NCI-H1436 treated with DMSO at 0.1 percent for 48 hours (cell line): ENCODE measurements around the gene HYI.
"Not testable (repeated sequence)": the region's sequence is repeated elsewhere in the genome, so short reads cannot be mapped to it uniquely, and the experiment has no call there.

Source experiments
- DNase-seq: peaks from one replicate; lab custom pipeline; 2025; lab: John Stamatoyannopoulos, UW

HYI gene

DNA sequence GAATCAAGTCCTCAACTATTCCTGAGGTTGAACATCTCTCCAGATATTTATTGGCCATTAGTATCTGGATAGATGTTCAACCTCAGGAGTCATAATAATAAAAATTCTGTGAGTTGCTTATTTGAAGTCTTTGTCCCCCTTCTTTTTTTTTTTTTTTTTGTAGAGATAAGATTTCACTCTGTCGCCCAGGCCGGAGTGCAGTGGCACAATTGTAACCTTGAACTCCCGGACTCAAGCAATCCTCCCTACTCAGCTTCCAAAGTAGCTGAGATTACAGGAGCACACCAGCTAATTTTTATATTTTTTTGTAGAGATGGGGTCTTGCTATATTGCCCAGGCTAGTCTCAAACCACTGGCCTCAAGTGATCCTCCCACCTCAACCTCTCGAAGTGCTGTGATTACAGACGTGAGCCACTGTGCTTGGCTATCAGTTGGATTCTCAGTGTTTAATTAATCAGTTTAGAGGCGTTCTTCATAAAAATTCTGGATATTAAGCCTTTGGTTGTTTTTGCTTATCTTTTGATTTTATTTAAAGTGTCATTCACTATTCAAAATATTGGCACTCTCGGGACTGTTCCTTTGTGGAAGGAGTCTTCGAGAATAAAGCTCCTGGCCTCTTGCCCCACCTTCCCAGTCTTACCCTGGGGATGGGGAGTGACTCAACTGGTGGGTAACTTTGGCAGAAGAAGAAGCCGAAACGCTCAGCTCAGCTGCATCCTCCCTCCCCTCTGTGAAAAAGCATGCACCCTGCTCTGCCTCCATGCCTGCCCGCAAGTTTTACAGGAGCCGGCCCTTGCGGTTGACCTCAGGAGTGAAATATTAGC is 11.2 kb upstream of the HYI start:
- no peak for DNase-seq

DNA sequence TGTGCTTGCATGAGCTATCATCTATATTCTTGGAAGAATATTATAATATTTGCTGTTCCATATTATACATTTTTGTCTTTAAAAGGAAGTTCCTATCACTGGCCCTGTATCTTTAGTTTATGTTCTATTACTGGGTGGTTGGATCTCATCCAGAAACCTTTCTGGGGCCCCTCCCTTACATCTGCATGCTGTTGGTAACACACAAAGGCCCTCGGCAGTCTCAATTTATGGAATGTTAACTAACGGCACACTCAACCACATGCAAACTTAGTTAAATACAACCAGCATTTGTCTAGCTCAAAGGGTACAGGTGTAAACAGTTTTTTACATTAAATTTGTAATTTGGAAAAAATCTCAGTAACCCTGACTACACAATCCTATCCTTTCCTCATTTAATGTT is 9.7 kb upstream of the HYI start:
- no peak for DNase-seq

DNA sequence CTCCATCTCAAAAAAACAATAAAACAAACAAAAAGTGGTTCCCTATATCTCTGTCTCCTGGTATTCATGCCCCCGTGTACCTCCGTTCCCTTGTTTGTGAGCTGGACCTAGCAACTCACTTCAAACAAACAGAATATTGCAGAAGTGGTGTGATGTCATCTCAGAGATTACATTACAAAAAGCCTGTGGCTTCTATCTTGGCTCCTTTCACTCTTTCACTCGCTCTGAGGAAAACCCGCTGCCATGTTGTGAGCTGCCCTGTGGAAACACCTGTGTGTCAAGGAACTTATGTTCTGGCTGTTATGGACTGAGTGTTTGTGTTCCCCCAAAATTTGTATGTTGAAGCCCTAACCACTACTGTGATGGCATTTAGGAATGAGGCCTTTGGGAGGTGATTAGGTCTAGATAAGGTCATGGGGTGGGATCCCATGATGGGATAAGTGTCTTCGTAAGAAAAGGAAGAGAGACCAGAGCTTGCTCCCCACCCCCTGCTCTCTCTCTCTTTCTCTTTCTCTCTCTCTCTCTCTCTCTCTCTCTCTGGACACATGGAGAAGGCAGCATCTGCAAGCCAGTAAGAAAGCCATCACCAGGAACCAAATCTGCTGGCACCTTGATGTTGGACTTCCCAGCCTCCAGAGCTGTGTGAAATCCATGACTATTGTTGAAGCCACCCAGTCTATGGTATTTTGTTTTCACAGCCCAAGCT is 7.4 kb upstream of the HYI start:
- no peak for DNase-seq

DNA sequence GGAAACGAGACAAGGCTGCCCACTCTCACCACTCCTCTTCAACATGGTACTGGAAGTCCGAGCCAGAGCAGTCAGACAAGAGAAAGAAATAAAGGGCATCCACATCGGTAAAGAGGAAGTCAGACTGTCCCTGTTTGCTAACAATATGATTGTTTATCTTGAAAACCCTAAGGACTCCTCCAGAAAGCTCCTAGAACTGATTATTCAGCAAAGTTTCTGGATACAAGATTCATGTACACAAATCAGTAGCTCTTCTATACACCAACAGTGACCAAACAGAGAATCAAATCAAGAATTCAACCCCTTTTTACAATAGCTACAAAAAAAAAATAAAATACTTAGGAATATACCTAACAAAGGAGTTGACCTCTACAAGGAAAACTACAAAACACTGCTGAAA is 4.6 kb upstream of the HYI start:
- DNase-seq = not testable (repeated sequence)

DNA sequence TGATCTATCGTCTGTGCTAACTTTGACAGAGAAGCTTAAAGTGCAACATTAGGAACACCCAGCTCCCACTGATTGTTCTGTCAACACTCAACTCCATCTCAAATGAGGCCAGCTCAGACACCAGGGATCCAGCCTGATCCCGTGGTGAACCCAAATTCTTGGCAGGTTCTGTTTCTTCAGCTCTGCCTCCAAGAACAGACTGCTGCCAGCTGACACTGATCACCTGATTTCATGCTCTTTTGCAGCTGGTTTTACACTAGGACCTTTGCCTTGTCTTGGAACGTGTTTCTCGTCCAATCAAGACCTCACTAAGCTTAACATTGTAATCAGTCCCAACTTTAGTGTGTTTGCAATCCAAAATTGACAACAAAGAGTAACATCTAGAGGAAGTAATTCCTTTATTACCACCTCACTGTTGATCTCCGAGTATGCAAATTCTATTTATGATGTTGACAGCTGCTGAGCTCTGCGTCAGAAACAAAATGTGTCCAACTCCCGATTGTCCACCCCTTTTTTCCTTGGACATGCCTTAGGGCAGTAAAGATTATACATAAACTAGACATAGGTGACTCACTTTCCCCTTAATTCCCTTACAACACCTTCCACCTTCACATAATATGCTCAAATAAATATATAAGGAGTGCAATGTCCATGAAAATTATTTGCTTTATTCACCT is 1.6 kb upstream of the HYI start:
- no peak for DNase-seq

DNA sequence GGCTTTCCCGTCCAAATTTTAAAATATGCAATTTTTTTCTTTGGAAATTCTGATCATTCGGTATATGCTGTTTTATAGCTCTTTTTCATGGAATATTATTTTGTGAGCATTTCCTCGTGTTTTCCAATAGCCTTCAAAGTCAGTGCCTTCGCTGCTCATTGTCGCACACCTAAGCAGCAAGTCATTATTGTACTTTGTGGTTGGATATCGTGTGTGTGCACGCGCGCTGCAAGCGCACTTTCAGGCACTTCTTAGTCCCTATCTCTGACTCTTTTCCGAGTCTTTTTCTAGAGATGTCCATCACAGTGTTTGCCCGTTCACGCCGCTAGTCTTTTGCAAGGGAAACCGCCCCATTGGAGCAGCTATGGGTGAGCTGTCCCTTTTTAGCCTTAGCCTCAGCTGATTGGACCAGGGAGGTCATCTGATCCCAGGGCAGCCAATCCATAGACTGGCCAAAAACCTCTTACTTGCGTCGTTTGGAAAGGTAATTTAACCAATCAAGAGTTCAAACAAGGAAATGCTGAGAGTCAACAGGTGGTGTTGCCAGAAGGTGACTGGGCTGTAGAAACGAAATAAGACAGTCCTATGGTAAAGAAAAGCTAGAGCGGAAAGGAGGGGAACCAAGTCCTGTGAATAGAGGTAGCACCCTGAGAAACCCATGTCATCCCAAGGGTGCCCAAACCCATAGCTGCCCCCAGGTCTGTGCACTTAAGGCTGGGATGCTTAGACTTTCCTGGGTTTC is 710 bp upstream of the HYI start:
- DNase-seq = peak; percentile 96

DNA sequence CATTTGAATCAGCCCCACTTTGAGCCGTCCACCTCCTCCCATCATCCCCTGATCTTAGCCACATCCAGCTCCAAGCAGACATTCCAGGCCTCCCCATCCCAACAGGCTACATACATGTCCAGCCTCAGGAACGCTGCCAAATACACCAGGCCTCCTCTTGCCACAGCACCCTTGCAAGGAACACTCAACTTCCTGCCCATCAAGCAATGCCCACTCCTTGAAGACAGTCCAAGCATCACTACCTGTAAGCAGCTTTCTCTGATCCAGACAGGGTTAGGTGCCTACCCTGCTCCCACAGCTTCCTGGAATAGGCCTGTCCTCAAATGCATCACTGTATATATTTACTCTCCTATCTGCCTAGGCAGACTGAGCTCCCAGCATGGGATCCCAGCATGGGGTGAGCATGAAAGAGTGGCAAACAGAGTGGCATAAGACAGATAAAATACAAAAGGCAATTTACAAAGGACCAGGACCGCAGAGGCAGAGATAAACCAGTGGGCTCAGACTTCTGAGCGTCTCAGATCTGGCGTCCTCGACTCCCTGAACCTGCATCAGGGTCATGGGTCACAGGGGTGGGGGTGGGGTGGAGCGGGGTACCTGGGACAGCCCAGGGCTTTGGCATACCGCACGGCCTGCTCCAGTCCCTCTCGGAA is 816 bp downstream of the HYI start:
- DNase-seq = no peak

DNA sequence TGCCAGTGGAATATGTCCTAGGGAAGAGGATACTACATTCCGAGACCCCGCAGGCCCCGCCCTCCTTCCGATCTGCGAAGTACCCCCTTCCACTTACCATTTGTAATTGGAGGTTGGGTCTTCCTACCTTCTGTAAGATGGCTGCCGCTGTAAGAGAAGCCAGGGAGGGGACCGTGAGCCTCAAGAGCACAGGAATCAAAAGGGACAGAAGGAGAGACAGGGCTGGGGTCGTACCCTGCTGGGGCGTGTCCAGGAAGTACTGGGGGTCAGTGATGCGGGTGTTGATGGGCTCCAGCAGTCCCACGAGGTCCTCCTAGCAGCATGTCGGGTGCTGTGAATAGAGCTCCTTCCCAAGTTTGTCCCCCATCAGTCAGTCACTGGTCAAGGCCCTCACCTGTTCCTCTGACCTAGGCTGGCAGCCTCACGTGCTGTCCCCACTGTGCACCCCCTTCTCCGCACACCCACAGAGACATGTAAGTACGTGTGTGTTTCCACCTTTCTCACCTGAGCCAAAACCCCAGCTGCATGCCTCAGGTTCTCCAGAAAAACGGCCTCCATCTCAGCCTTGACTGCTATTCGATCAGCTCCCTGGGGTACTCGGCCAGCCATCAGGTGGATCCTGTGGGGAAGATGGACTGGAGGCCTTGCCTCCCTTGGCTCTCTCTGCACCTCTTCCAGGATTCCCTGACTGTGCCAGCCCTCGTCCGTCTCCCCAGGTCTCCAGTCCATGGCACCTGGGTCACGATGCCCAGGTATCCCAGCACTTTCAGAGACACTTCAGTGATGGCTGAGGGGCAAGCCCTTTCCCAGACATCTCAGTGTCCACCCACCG is 1.8 kb downstream of the HYI start:
- DNase-seq = no peak

DNA sequence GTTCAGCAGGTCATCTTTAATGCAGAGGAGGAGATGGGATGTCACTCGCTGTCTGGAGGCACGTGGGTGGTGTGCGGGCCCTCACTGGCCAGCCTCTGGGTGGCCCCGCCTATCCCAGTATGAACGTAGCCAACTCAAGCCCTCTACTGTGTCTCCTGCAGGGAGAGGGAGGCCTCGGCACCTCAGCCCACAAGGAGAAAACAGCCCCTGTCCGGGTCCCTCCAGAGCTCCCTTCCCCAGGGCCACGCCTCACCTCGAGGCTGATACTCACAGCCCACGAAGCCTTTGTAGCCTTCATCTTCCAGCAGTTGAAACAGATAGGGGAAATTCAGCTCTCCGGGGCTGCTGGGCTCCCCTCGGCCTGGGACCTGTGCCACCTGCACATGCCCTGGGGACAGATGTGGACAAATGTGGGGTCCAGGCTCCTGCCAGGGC is 2.6 kb downstream of the HYI start:
- DNase-seq = no peak

DNA sequence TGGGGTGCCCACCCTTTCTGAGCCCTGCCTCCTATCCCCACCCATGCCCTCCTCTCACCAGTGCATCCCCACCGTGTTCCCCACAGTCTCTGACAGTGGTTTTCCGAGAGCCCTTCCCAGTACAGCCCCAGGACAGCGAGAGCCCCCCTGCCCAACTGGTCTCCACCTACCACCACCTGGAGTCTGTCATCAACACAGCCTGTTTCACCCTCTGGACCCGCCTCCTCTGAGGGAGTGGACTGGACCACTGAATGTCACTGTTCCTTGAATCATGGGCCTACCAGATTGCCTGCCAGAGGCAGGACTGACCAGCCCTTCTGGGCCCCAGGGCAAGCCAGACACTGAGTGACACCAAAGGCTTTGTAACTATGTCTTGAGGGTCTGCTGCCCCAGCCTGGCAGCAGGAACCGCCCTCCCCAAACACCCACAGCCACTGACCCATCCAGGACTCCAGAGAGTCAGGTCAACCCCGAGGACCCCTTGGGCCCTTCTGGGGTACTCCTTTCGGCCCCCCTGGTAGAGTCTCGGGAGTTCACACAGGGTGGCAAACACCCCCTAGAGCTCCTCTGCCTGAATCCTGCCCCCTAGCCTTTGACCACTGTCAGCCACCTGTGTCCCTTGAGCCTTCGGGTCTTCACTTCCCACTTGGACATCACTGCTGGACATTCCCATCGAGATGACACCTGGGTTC is 3.3 kb downstream of the HYI start:
- no peak for DNase-seq

DNA sequence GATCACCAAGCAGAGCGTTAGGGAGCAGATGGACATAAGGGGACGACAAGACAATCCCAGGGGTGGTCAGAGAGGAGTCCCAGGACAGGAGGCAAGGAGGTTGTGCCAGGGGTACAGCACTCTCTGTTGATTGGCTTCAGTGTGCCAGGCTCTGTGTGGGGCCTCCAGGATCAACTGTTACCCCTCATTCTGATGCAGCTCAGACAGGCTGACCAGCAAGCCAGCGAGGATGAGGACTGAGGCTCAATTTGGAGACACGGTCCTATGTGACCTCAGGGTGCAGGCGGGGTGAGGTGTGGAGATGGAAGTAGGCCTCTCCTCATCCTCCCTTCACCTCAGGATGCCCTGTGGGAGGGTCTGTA is 4.0 kb downstream of the HYI start:
- no peak for DNase-seq

DNA sequence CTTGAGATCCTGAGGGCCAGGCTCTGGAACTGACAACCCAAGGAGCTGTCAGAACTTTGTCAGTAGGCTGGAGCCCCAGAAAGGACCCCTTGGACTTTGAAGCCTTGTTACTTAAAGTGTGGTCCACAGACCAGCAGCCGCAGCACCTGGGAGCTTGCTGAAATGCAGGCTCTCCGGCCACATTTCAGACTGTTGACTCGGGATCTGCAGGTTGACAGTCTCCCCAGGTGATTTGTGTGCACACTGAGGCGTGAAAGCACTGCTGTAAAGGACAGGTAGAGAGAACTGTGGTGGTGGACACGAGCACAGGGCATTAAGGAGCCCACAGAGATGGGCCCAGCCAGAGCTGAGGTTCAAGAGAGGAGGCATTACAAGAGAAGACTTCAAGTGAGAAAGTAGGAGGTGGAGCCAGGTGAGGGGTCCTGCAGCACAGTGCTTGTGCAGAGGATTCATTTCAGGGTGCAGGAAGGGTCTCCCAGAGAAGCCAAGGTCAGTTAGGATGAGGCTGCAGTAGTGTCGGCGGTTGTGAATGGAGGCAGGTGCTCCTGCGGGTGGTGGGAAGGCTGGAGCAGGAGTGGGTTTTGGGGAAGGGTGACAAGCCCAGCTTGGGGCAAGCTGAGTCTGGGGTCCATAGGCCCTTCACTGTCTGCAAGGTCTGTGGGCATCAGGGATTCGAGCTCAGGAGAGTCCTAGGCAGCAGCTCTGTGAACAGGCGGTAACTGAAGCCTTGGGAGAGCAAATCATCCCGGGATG is 4.6 kb downstream of the HYI start:
- DNase-seq = no peak

DNA sequence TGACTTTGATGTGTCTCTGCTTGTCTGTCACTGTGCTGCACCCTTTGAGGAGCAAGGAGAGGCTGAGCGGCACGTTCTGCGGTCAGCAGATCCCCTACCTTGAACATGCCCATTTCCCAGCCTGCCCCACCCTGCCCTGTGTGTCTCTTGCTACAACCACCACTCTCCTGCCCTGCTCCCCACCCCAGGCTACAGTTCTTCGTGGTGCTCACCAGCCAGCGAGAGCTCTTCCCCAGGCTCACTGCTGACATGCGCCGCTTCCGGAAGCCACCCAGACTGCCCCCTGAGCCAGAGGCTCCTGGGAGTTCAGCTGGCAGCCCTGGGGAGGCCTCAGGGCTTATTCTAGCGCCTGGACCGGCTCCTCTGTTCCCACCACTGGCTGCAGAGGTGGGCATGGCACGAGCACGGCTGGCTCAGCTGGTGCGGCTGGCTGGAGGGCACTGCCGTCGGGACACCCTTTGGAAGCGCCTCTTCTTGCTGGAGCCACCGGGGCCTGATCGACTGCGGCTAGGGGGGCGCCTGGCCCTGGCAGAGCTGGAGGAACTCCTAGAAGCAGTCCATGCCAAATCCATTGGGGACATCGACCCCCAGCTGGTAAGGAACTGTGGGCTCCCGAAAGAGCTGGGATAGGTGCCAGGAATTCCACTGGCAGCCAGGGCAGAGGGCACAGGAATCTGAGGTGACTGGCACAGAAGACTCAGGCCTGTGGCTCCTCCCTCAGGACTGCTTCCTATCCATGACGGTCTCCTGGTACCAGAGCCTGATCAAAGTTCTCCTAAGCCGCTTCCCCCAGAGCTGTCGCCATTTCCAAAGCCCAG is 5.6 kb downstream of the HYI start:
- DNase-seq = no peak

DNA sequence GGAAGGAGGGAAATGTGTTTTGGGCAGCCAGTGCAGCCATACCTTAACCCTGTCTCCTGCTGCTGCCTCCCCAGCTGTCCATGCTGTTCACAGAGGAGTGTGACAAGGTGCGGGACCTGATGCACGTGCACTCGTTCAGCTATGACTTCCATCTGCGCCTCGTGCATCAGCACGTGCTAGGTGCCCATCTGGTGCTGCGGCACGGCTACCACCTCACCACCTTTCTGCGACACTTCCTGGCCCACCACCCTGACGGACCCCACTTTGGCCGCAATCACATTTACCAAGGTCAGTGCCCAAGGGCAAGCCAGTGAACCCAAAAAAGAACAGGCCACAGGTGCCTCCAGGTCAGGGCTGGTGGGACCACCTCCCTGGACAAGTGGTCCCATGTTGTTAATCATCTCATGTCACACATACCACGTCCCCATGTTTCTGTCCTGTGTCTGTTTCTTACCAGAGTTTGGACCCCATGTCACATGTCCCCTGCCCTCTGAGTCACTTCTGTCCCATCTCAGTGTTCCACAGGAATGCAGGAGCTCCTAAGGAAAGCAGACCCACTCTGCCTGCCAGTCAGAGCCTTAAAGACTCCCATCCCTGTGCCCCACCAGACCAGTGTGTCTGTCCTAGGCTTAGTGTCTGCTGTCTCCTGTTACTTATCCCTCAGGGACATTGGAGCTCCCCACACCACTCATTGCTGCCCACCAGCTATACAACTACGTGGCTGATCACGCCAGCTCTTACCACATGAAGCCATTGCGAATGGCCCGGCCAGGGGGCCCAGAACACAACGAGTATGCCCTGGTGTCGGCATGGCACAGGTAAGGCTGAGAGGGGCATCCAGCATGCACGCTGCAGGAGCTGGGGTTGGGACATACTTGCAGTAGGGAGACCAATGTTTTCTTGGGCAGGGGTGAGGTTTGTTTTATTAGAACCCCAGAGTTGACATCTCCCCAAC is 6.6 kb downstream of the HYI start:
- no peak for DNase-seq

DNA sequence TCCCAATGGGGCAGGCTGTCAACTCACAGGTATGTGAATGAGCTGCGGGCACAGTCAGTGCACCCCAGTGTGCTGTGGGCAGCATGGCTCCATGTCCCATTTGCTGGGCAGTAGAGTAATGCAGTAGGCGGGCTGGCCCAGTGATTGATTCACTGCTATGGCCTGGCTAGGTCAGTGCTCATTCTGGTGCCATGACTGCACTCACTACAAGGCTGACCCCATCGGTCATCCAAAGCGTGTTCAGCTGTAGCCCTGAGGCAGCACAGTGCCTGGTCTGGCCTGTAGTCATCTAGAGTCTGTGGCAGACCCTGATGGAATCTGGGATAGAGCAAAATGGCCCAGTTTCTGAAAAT is 7.4 kb downstream of the HYI start:
- no peak for DNase-seq

DNA sequence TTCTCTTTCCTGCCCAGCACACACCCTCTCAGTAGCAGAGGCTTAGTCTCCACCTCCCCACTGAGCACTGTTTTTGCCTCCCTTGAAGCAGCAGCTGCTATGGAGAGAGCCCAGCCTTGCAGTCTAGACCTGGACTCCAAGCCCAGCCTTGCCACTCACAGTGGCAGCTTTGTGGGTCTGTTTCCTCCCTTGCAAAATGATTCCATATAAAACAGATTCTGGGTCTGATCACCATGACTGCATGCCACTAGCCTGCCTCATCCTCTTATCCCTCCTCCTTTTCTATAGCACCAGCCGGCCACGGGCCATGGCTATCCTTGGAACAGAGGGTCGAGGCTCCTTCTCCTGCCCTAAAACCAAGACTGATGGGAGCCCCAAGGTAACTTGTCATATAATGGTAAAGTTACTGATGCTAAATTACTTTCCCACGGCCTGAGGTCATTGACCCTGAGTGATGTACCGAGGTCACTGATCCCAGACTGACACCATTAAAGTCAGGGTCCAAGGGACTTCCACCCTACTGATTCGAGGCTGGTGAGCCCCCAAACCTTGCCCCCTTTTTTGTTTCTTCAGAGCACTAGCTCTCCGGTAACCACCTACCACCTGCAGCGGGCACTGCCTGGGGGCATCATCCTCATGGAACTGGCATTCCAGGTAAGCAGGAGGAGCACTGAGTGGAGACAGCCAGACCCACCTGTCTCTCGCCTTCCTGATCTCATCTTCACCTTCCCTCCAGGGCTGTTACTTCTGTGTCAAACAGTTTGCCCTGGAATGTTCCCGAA is 7.9 kb downstream of the HYI start:
- DNase-seq = no peak

DNA sequence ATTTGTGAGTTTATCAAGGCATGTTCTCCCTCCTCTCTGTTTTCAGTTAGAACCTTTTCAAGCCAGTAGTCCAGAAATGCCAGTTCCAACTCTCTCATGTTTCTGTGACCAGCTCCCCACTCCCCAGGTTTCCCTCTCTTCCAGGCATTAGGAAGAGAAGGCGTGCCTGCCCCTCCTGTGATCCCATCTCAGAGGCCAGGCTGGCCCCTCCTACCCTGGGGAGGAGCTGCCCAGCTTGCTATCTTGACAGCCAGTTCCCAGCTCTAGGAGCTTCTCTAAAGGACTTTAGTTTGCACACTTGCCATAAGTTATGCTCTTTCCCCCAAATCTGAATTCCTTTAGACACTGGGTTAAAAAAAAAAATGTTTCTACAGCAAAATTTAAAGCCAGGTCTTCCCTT is 8.9 kb downstream of the HYI start:
- DNase-seq = no peak
